HL-60 (cell line): ENCODE measurements around the gene UNC13D.
"Not testable (repeated sequence)": the region's sequence is repeated elsewhere in the genome, so short reads cannot be mapped to it uniquely, and the experiment has no call there.

Source experiments
- DNase-seq, 2 experiments: peaks; one replicate each; pipeline ENCODE4 v3.0.0-alpha.2; 2010 to 2020; ENCODE audit warnings: low read depth in 1 of 2, low spot score in 1 of 2
- H3K27ac ChIP-seq: fragments of 250-450 bp; sonication (Bioruptor Pico); replicated peaks from 2 replicates; pipeline ENCODE4 v1.5.1; 2020; ENCODE audit warnings: mild to moderate bottlenecking, moderate library complexity
- H3K27me3 ChIP-seq: fragments of 250-450 bp; sonication (Bioruptor Pico); 2 replicates; pipeline ENCODE4 v1.5.1; 2021; ENCODE audit warnings: mild to moderate bottlenecking, moderate library complexity; ENCODE audit not compliant: insufficient read depth, poor library complexity, severe bottlenecking
- H3K4me3 ChIP-seq: replicated peaks from 2 replicates; pipeline ENCODE4 v1.5.1; 2011; ENCODE audit warnings: mild to moderate bottlenecking, control low read depth, low read length; ENCODE audit not compliant: insufficient read depth
- CTCF ChIP-seq: IDR thresholded peaks from one replicate; pipeline ENCODE4 v1.5.1; 2011; ENCODE audit warnings: low read length, control low read depth, inconsistent platforms; ENCODE audit not compliant: insufficient read depth
- GABPA ChIP-seq: IDR thresholded peaks from 2 replicates; pipeline ENCODE4 v1.6.1; 2012; ENCODE audit warnings: low read depth
- POLR2AphosphoS5 ChIP-seq: IDR thresholded peaks from 2 replicates; pipeline ENCODE4 v1.6.1; 2012; ENCODE audit warnings: low read depth
- REST ChIP-seq: IDR thresholded peaks from 2 replicates; pipeline ENCODE4 v1.6.1; 2012; ENCODE audit warnings: low read depth; ENCODE audit not compliant: insufficient replicate concordance
- SPI1 ChIP-seq: IDR thresholded peaks from 2 replicates; pipeline ENCODE4 v1.6.1; 2012; ENCODE audit warnings: low read depth, mild to moderate bottlenecking, borderline replicate concordance

Gene UNC13D

DNA sequence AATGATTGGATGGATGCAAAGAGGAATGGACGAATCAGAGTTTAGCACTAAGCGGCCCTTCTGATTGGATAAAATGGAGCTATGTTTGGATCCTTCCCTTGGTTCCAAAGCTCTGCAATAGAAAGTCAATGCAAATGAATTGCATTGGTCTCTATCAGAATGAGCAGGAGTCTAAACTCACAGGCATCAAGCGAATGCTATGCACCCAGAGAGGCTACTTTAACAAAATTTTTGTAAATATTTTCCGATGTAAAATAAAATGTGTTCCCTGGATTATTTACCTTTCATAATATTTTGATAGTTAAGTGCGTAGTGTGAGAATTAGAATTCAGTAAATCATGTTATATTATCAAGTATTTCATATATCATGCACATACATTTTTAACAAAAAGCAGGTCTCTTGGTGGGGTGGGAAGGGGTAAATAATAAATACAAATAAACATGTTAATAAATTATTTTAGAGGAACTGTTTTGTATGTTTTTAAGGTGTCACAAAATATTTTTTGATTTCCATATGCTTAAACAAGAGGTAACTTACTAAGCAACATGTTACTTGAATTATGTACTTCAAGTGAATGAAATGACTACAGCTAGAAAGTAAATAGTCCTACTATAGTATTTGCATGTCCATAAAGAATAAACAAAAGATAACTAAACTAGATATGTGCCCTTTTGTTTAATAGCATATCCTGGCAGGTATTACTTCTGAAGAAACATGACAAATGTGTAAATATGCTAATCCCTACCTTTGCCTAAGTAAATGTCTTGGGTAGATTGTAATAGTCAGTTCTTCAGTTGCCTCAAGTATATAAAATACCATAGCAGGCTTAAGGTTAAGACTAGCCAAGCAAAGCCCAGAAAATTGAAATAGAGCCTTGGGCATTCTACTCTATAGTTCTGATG, 64.0 kb downstream of the UNC13D start:
- no peak for DNase-seq
- TF ChIP-seq REST (no peak), POLR2AphosphoS5 (no peak), SPI1 (no peak), GABPA (no peak), CTCF (no peak)
- H3K27me3 ChIP-seq: no peaks in the 10 kb centered on the region
- peak overlapping the region; percentile 22 for H3K27ac ChIP-seq
- no peak overlapping the region for H3K4me3 ChIP-seq

GRCh38 chr17:75779250-75779986, 64.8 kb downstream of the UNC13D start:
- peak; percentile 99 for DNase-seq
- Histone ChIP-seq H3K4me3 (peak overlapping the region; percentile 85), H3K27me3 (no peaks in the 10 kb centered on the region), H3K27ac (peak overlapping the region; percentile 89)
- TF ChIP-seq CTCF (no peak), REST (peak; percentile 79), GABPA (peak; percentile 40; the same call in 1 of the 2 replicates), SPI1 (peak; percentile 66), POLR2AphosphoS5 (peak; percentile 100)

DNA sequence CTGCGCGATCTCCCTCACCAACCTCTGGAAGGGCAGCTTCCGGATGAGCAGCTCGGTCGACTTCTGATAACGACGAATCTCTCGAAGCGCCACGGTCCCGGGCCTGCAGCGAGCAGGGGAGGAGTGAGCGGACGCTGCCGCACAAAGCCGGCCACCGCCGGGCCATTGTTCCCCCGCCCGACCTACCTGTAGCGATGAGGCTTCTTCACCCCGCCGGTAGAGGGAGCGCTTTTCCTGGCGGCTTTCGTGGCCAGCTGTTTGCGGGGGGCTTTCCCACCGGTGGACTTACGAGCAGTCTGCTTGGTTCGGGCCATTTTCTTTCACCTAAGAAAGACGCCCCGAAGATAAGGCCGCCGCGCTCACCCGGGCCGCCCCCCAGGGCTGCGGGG, 65.3 kb downstream of the UNC13D start:
- peak in 1 of 2 experiments; percentile 65 for DNase-seq
- peak; percentile 72 for TF ChIP-seq POLR2AphosphoS5
- peak; percentile 34 for TF ChIP-seq CTCF
- no peak for TF ChIP-seq REST
- H3K27me3 ChIP-seq: no peaks in the 10 kb centered on the region
- peak overlapping the region; percentile 85 for H3K4me3 ChIP-seq
- peak overlapping the region; percentile 89 for H3K27ac ChIP-seq

- H3K4me3 ChIP-seq: peak overlapping the region; percentile 85
- H3K27ac ChIP-seq: peak overlapping the region; percentile 89
- H3K27me3 ChIP-seq, DNase-seq: not testable (repeated sequence)
Observed at GRCh38 chr17:75778066-75778860, 65.9 kb downstream of the UNC13D start.
